Myocyte (in vitro differentiated cells): ENCODE results near the gene ILKAP. TPM values are rescaled to one million over a fixed set of nuclear protein-coding genes. Genes with fewer than 3 reads are reported as not detected.
A peak's percentile ranks its signal among the peaks of the same experiment; 100 is the strongest.

Experiments used
- DNase-seq: peaks from one replicate; pipeline ENCODE4 v3.0.0-alpha.2; 2012; ENCODE audit warnings: low read depth
- total RNA-seq: library from RNA; depleted of rRNA; stranded (reverse); fragments of >200 nt; gene quantifications from 2 replicates; pipeline ENCODE4 v1.2.3, GENCODE V29; 2014

Gene ILKAP
- total RNA-seq, 1 donor from 2014 or later = 15.6 TPM

DNA sequence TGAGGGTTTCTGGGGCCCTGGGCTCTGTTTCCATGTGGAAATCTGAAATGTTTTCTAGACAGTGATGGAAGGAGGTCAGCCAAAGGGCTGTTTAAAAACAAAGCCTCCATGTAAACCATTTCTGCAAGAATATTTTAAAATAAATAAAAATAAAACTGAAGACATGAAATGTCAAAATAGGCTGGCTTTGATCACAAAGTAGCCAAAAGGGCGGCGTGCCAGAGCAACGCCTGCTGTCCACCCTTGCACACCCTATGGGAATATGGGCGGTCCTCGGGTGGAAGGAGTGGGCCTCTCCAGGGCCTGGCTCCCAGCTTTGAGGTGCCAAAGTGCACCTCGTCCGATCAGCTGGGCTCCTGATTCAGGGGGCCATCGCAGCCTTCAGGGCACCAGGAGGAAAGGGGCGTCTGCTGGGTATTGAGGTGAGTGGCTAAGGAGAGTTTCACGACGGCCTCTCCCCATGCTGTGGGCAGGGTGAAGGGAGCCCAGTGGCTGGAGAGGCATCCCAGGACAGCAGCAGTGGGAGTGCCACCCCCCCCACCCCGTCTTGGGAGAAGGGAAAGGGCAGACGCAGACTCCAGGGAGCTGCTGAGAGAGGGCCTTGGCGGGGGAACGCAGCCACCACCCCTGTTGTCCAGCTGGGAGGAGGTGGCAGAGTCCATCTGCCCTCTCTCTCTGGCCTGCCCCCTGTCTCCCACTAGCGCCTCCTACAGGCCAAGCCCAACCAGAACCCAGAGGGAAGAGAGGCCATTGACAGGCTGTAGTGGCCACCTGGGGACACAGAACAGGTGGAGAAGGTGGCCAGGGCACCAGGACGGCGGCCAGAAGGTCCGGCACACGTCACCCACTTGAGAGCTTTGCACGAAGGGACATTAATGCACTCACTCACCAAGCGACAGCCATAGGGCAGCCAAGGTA is 50.5 kb downstream of the ILKAP start:
- no peak for DNase-seq

DNA sequence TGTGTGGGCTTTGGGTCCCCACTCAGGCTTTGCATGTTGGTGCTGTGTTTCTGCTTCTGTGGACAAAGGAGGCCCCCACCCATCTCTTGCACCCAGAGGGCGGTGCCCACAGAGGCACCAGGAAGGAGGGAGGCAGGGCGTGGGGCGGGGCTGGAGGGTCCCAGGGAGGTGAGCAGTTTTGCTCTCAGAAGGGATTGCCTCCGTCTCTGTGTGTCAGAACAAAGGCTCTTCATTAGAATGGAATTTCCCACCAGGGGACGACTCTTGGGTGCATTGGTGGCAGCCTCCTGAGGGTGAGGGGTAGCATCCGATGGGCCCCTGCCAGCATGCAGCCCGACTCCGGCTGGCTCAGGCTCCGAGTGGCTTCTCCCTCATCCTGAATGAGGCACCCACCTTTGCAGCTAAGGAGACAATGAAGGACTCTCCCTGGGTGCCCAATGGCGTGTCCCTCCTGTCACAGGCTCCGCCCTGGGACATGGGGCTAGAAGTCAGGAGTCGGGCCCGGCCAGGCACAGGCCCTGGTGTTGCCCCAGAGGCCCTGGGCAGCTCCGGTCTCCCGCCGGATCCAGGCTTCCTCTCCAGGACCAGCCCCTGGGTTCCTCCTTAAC is 51.8 kb downstream of the ILKAP start:
- DNase-seq = no peak

- no peak for DNase-seq
Measured at GRCh38 chr2:238151205-238151604, 52.3 kb downstream of the ILKAP start.

DNA sequence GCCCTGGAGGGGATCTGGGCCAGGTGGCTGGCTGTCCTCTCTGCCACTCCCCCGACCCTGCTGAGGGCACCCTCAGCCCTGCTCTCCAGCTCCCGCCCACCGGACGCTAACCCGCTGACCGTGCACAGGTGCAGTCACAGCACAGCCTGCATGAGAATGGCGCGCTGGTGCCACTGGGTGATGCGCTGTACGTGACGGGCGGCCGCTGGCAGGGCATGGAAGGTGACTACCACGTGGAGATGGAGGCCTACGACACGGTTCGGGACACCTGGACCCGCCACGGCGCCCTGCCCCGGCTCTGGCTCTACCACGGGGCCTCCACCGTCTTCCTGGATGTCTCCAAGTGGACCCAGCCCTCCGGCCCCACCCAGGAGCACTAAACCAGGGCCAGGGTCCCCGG is 52.8 kb downstream of the ILKAP start:
- no peak for DNase-seq

DNA sequence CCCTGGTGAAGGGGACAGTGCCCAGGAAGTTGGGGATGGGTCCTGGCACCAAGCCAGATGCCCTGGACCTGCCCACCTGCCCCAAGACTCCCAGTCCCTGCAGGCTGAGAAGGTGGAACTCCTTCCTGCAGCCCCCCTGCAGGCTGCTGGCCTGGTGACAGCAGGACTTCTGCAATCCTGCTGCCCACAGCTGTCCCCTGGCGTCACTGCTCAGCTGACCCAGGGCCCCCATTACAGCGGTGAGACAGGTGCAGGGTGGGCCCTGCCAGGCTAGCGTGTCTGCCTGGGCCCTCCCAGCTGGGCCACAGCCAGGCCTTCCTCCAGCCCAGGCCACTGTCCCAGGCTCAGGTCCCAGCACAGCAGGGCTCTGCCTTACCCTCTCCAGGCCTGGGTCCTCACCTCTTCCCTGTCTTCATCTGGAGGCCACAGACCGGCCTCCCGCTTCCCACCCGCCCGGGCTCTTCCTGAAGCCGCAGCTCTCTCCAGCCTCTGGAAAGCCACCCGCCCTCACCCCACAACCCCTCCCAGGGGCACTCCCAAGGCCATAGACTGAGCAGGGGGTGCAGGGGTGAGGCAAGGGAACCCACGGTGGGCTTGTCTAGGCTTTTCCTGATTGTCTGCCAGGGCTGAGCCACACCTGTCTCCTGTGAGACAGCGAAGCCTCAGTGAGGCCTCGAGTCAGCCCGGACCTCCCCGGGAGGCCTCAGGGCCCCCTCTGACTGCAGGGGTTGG is 53.5 kb downstream of the ILKAP start:
- DNase-seq = peak; percentile 91

- DNase-seq = no peak
Measured at GRCh38 chr2:238148981-238149380, 54.5 kb downstream of the ILKAP start.

DNA sequence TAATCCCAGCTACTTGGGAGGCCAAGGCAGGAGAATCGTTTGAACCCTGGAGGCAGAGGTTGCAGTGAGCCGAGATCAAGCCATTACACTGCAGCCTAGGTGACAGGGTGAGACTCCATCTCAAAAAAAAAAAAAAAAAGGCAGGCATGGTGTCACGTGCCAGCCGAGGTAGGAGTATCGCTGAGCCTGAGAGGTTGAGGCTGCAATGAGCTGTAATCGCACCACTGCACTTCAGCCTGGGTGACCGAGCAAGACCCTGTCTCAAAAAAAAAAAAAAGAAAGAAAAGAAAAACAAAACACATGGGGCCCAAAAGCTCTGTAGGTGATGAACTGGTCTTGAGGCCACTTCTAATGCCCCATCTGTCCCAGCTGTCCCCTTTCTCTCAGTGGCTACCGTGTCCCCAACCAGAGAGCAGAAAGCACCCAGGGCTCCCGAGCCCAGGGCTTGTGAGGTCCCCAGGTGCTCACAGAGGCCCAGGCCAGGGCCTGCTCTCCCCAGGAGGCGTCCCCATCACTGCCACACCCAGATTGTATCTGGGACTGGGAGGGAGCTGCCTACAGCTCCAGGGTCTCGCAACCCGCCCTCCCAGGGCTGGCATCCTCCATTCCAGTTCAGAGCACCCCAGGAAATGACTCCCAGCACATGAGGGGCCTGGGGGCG is 56.5 kb downstream of the ILKAP start:
- DNase-seq = no peak

DNA sequence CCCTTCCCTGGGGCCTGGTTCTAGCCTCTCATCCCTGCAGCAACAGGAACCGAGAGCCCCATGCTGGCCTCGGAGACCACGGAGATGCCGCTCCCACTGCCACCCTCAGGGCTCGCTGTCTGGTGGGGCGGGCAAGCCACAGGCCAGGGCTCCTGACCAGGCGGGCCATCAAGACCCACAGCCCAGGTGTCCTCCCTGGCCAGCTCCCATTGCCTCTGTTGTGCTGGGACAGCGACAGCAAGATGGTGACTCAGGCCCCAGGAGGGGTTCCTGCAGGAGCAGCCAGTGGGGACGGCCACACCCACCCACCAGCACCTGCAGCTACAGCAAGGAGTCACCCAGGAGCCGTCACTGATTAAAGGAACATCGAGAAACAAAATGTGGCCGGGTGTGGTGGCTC is 57.6 kb downstream of the ILKAP start:
- peak; percentile 51 for DNase-seq

- DNase-seq = no peak
Measured at GRCh38 chr2:238145046-238145445, 58.4 kb downstream of the ILKAP start.

DNA sequence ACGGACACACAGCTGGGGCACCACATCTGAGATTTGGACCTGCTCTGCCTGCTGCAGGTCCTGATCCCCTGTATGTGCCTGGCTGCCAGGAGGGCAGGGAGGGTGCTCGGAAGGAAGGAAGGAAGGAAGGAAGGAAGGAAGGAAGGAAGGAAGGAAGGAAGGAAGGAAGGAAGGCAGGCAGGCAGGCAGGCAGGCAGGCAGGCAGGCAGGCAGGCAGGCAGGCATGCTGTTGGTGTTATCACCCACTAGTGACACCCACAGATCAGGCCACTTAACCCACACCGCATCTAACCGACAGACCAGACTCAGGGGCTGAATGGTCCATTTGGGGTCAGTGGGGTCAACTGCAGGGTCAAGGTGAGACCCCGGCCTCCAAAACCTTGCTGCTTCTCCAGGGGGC is 59.2 kb downstream of the ILKAP start:
- DNase-seq = no peak

DNA sequence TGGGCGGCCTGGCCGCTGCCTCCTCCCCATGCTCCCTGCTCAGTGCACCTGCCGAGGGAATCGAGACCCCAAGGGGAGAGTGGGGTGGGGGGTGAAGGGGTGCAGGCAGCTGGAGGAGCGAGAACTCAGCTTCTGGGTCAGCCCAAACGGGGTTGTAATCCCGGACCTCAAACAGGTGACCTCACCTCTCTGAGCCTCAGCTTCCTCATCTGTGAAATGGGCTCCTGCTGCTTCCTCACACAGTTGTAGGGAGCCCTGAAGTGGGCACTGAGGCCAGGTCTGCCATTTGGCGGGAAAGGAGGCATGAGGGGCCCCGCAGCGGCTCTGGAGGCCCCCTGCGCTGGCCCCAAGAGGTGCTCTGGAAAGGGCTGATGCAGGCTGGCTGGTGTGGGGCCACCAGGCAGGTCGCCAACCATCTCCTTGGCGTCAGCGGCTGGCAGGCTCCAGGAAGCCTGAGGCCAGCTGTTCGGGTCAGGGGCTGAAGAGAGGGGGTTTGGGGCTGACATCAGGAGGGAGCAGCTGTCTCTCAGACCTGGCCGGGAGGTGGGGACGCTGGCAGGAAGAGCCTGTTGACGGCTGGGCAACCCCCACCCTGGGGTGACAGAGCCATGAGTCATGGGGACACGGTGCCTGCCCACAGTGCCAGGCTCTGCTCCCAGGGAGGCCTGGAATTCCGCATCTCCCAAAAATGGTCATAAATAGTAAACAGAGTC is 60.1 kb downstream of the ILKAP start:
- DNase-seq = peak; percentile 97

GRCh38 chr2:238142382-238143205 is 60.9 kb downstream of the ILKAP start:
- DNase-seq = peak; percentile 17

DNA sequence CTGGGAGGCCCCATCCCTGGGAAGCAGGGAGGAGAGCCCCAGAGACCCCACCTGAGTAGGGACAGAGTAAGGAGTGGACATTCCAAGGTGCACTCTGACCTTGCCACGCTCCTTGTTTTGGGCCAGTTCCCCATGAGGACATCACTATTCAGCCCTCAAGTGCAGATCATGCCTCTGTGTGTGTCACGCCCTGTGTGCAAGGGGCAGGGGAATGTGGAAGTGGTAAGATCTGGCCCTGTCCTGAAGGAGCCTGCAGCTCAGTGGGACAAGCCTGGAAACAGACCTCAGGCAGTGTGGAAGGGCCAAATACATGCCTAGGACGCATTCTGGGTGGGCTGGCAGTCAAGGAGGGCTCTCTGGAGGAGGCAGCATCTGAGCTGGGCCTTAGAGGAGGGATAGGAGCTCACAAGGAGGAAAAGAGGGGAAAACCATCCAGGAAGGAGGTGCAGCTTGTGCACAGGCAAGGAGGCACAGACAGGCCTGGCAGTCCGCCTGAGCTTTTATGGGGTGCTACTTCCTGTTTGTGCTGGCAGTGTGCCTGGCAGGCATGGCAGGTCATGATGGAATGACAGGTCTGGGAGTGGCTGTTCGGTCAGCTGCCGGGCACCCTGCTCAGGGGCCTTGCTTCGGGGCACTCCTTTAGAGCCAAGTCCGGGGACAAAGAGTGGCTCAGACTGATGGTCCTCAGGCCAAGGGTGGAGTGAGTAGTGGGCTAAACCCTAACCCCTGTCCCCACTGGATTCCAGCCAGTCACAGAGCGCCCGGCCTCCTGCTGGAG is 61.8 kb downstream of the ILKAP start:
- DNase-seq = peak; percentile 73

- no peak for DNase-seq
Measured at GRCh38 chr2:238140721-238141540, 62.6 kb downstream of the ILKAP start.

DNA sequence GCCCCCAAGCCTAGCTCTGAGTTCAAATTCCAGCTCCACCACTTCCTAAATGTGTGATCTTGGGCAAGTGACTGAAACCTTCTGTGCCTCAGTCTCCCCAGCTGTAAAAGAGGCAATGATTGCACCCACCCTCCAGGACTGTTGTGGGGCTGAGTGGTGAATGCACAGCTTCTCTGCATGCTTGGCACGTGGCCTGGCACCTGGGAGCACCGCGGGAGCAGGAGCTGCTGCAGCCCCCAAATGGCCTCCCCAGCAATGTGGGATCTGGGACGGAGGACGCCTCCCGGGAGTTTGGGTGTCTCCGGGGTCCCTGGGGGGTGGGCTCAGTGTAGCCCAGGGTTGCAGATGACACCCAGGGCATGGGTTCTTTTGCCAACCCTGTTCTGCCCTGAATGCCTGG is 63.5 kb downstream of the ILKAP start:
- no peak for DNase-seq

DNA sequence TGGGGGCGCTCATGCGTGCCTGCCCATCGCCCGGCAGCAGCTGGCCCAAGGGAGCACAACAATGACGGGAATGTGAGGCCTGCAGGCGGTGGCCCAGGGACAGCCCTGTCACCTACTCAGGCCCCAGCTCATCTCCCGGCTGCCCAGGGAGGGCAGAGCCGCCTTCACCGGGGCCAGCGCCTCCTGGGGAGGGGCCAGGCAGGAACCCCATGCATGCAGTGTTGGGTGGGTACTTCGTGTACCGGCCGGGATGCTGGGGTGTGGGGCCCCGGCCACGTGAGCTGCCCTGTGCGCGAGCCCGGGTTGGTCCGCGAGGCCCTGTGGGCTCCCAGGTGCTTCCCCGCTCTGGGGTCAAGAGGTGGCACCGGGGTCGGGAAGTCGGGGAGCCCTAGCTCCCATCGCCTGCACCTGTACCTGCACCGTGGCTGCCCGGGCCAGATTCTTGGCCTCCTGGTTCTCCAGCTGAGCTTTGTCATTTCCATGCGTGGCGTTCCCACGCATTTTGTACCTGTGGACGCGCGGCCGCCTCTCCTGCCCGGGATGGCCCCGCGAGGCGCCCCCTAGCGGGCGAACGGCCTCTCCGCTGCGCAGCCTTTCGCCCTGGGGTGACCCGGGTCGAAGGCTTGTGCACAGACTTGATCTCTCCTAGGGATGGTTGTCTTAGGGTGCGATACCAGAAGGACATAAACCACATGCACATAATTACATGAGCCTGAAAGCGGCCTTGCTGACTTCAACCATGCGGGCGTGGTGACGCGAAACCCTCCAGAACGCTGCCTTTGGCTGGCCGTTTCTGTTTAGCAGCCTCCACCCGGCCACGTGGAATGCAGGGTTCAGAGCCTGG is 64.1 kb downstream of the ILKAP start:
- DNase-seq = peak; percentile 81
